K562 (cell line): ENCODE data around the gene PFKP. TPM values are rescaled to one million over a fixed set of nuclear protein-coding genes. Genes with fewer than 3 reads are reported as not detected.
A peak's percentile ranks its signal among the peaks of the same experiment; 100 is the strongest.

Experiments used
- ATAC-seq: fragments of 200-7000 bp; cut with Tn5 transposase; 3 replicates; pipeline ENCODE4 v1.9.1; 2020; ENCODE audit warnings: moderate library complexity
- BruUV-seq: library from RNA; stranded (reverse); fragments of 400-500 nt; replicated peaks from 2 replicates; lab custom pipeline; 2021; lab: Mats Ljungman, UMichigan
- CTCF ChIA-PET: fragments of 300-600 bp; formaldehyde crosslinking; extraction: SDS; loops from one replicate; lab custom pipeline; 2021; ENCODE audit warnings: low intra/inter-chr PET ratio; lab: Yijun Ruan, JAX
- POLR2A ChIA-PET: fragments of 300-600, 350-650 bp; sonication (Branson Sonifier 250); formaldehyde crosslinking; extraction: SDS; loops from one replicate; lab custom pipeline; 2021; ENCODE audit warnings: antibody characterized with exemption, inconsistent platforms; lab: Yijun Ruan, JAX
- DNase-seq, 4 experiments: peaks; one replicate each; pipeline versions ENCODE4 v3.0.0 to v3.0.0-alpha.2; 2011 to 2018; ENCODE audit warnings: low spot score in 3 of 4, mixed read lengths in 3 of 4; ENCODE audit errors: extremely low read depth in 1 of 4
- FAIRE-seq: peaks from 2 replicates; lab custom pipeline; 2011; peaks lifted over from hg19 to GRCh38; lab: Jason Lieb, UNC
- H2AFZ ChIP-seq: 2 replicates; pipeline ENCODE4 v1.6.0; 2011; ENCODE audit warnings: low read depth, low read length, control low read depth, inconsistent platforms
- H3K27ac ChIP-seq: fragments of 200-600 bp; 3 replicates; pipeline ENCODE4 v1.8.0; 2011; ENCODE audit warnings: low read depth, mild to moderate bottlenecking, control low read depth, inconsistent platforms, low read length, moderate library complexity, mixed read lengths; ENCODE audit errors: extremely low read depth
- H3K27me3 ChIP-seq, 2 experiments: fragments of 300-600 bp in 1 of 2; 2 replicates in 1 of 2; 3 replicates in 1 of 2; pipeline versions ENCODE4 v1.6.0 to v1.8.0; 2011; ENCODE audit warnings: inconsistent platforms in 2 of 2, low read length in 2 of 2, mild to moderate bottlenecking in 1 of 2, mixed read lengths in 1 of 2, moderate library complexity in 1 of 2; ENCODE audit not compliant: control insufficient read depth in 2 of 2, insufficient read depth in 2 of 2
- H3K36me3 ChIP-seq: fragments of 300-600 bp; 3 replicates; pipeline ENCODE4 v1.8.0; 2011; ENCODE audit warnings: mild to moderate bottlenecking, low read length, inconsistent platforms; ENCODE audit not compliant: control insufficient read depth, insufficient read depth
- H3K4me1 ChIP-seq, 2 experiments: fragments of 200-600 bp in 1 of 2; replicated peaks in 1 of 2; 2 replicates in 1 of 2; 3 replicates in 1 of 2; pipeline versions ENCODE4 v1.5.1 to v1.8.0; 2011; ENCODE audit warnings: inconsistent platforms in 2 of 2, low read length in 2 of 2, mild to moderate bottlenecking in 1 of 2, mixed read lengths in 1 of 2, moderate library complexity in 1 of 2; ENCODE audit not compliant: control insufficient read depth in 2 of 2, insufficient read depth in 2 of 2
- H3K4me2 ChIP-seq: 2 replicates; pipeline ENCODE4 v1.6.1; 2011; ENCODE audit warnings: low read length, control low read depth, inconsistent platforms, mixed read lengths; ENCODE audit not compliant: insufficient read depth
- H3K4me3 ChIP-seq: fragments of 200-600 bp; sonication (generic), shearing (Covaris generic); 2 replicates; pipeline ENCODE4 v1.5.1; 2016; ENCODE audit warnings: control low read depth, inconsistent platforms
- H3K79me2 ChIP-seq: fragments of 200-600 bp; 3 replicates; pipeline ENCODE4 v1.8.0; 2011; ENCODE audit warnings: low read length, inconsistent platforms; ENCODE audit not compliant: control insufficient read depth, insufficient read depth
- H3K9ac ChIP-seq, 2 experiments: 2 replicates each; pipeline versions ENCODE4 v1.6.0 to v1.6.1; 2011; ENCODE audit warnings: low read depth in 2 of 2, low read length in 2 of 2, control low read depth in 1 of 2, inconsistent platforms in 1 of 2, mild to moderate bottlenecking in 1 of 2, mixed read lengths in 1 of 2; ENCODE audit not compliant: insufficient read depth in 1 of 2
- H3K9me1 ChIP-seq: one replicate; pipeline ENCODE4 v1.6.0; 2011; ENCODE audit warnings: inconsistent platforms, mild to moderate bottlenecking, low read length, moderate library complexity; ENCODE audit not compliant: control insufficient read depth, insufficient read depth
- H3K9me3 ChIP-seq: replicated peaks from 2 replicates; pipeline ENCODE4 v1.5.1; 2011; ENCODE audit warnings: low read depth, low read length, inconsistent platforms; ENCODE audit not compliant: control insufficient read depth, insufficient read depth
- H4K20me1 ChIP-seq: replicated peaks from 2 replicates; pipeline ENCODE4 v1.6.1; 2011; ENCODE audit warnings: low read length, inconsistent platforms, mixed read lengths; ENCODE audit not compliant: control insufficient read depth, insufficient read depth
- E2F6 ChIP-seq, 2 experiments: IDR thresholded peaks; 2 replicates each; pipeline ENCODE4 v1.6.1; 2011; ENCODE audit warnings: borderline replicate concordance in 1 of 2, control low read depth in 1 of 2, low read depth in 1 of 2, low read length in 1 of 2, mild to moderate bottlenecking in 1 of 2, mixed read lengths in 1 of 2, moderate library complexity in 1 of 2; ENCODE audit not compliant: insufficient read depth in 1 of 2, insufficient read length in 1 of 2, poor library complexity in 1 of 2, severe bottlenecking in 1 of 2; ENCODE audit errors: extremely low read depth in 1 of 2
- FIP1L1 ChIP-seq: fragments of 200-400 bp; formaldehyde crosslinking; IDR thresholded peaks from 2 replicates; pipeline ENCODE4 v1.6.1; 2018; ENCODE audit warnings: mild to moderate bottlenecking, low read depth, low read length; ENCODE audit not compliant: poor library complexity, severe bottlenecking
- GTF2A2 ChIP-seq: IDR thresholded peaks from 2 replicates; pipeline ENCODE4 v1.6.1; 2016; ENCODE audit warnings: mild to moderate bottlenecking, missing genetic modification characterization, missing compliant biosample characterization
- POLR2G ChIP-seq: fragments of 200-400 bp; formaldehyde crosslinking; IDR thresholded peaks from 2 replicates; pipeline ENCODE4 v1.6.1; 2017; ENCODE audit warnings: low read depth, mild to moderate bottlenecking, antibody characterized with exemption, low read length, moderate library complexity
- RBM17 ChIP-seq: fragments of 200-400 bp; formaldehyde crosslinking; IDR thresholded peaks from 2 replicates; pipeline ENCODE4 v1.6.1; 2017; ENCODE audit warnings: low read depth, mild to moderate bottlenecking, low read length, borderline replicate concordance
- TCF7 ChIP-seq: sonication (generic); IDR thresholded peaks from 2 replicates; pipeline ENCODE4 v1.6.1; 2016; ENCODE audit warnings: antibody characterized with exemption, borderline replicate concordance
- ZNF584 ChIP-seq: fragments of 200-800 bp; sonication (Bioruptor generic); IDR thresholded peaks from 2 replicates; pipeline ENCODE4 v1.6.1; 2016; ENCODE audit warnings: low read depth, mild to moderate bottlenecking, missing genetic modification characterization, missing compliant biosample characterization
- WGBS: fragments of 100-300 bp; shearing (Covaris generic); methylation state at CpG from one replicate; pipeline ENCODE4 v1.1.6; 2016; ENCODE audit warnings: low coverage, mixed read lengths; ENCODE audit not compliant: insufficient coverage; ENCODE audit errors: missing lambda C conversion rate; 5-methylcytosine and 5-hydroxymethylcytosine counted together
- in situ Hi-C: fragments of 300-500 bp; cut with MboI; formaldehyde crosslinking; loops from 4 replicates; pipeline ENCODE4 v1.15.0; 2018; ENCODE audit warnings: inconsistent platforms, mixed read lengths
- intact Hi-C: fragments of 100-400 bp; cut with micrococcal nuclease; formaldehyde crosslinking; loops from 2 replicates; pipeline ENCODE4 v1.14.2; 2022
- polyA plus RNA-seq, 8 experiments: library from polyadenylated mRNA; depleted of rRNA in 4 of 8; stranded (reverse) in 5 of 8; unstranded in 3 of 8; fragments of >200 nt; fragmentation: Nextera tagmentation in 2 of 8; fragmentation: Illumina TruSeq in 1 of 8; extraction: Ambion mirVana in 2 of 8; extraction: Trizol in 1 of 8; gene quantifications; 2 replicates each; pipeline versions ENCODE4 v1.2.1 to v1.2.3, GENCODE V29; 2011 to 2014; ENCODE audit warnings: inconsistent platforms in 1 of 8, missing spikeins in 1 of 8
- total RNA-seq, 7 experiments: library from RNA; depleted of rRNA in 6 of 7; stranded (reverse); fragments of >200 nt in 6 of 7; fragmentation: Illumina TruSeq in 2 of 7; extraction: Trizol in 2 of 7; gene quantifications; 2 replicates each; pipeline versions ENCODE4 v1.2.1 to v1.2.3, GENCODE V29; 2011 to 2021; ENCODE audit warnings: low replicate concordance in 1 of 7

Gene PFKP
- total and polyA plus RNA-seq, 9 of the 15 experiments (the other 6 are each of a cell fraction or from before 2014, with no cell fraction given): 23.5 to 116 (median 62.1) TPM

- H3K36me3 ChIP-seq: peaks cover 91% of the 10 kb centered on the region
- H3K4me1 ChIP-seq: peaks cover 0 to 13% of the 10 kb centered on the region in 2 experiments; a peak in 1 of 5 replicates
- 98% methylated on average over 24 of the region's 40 CpGs for WGBS
- H2AFZ ChIP-seq: no peak overlapping the region
- POLR2A ChIA-PET: no interaction called here
- no peaks in the 10 kb centered on the region for H3K27me3 ChIP-seq
- no peaks in the 10 kb centered on the region for H4K20me1 ChIP-seq
- no peak for ATAC-seq
- no peak overlapping the region for H3K4me3 ChIP-seq
- no peak overlapping the region for H3K4me2 ChIP-seq
- in situ Hi-C loops: no loop called here
- TF ChIP-seq GTF2A2 (tag) (no peak), ZNF584 (CRISPR knock-in tag) (no peak), TCF7 (no peak), FIP1L1 (peak; percentile 32), E2F6 (IDR thresholded peaks at IDR 0.05; ENCODE audit: borderline replicate concordance in 1 of 2, extremely low read depth in 1 of 2, insufficient read depth in 1 of 2, insufficient read length in 1 of 2, low read depth in 1 of 2, low read length in 1 of 2, poor library complexity in 1 of 2, severe bottlenecking in 1 of 2) (no peak), POLR2G (peak; percentile 69), RBM17 (no peak)
- TF ChIP-seq, all 486 proteins: peak for 2
- CTCF ChIA-PET: no interaction called here
- H3K9me3 ChIP-seq: no peaks in the 10 kb centered on the region
- no TSS peak for BruUV-seq
- H3K9me1 ChIP-seq: no peaks in the 10 kb centered on the region
- no peak overlapping the region for H3K9ac ChIP-seq
- H3K27ac ChIP-seq: no peak overlapping the region
- intact Hi-C loops: no loop called here
- FAIRE-seq (no peak), DNase-seq (no peak)
- H3K79me2 ChIP-seq: no peaks in the 10 kb centered on the region
These were observed 62.4 kb downstream of the PFKP start for GRCh38 chr10:3129581-3130340.
